HepG2 (cell line): ENCODE results near the gene GPC3. TPM values are rescaled to one million over a fixed set of nuclear protein-coding genes. Genes with fewer than 3 reads are reported as not detected.

ENCODE experiments used
- ARID4A ChIP-seq: sonication (generic); formaldehyde crosslinking; IDR thresholded peaks from 2 replicates; pipeline ENCODE4 v1.5.0; 2020; ENCODE audit warnings: mild to moderate bottlenecking, missing genetic modification reagents, borderline replicate concordance
- BRF2 ChIP-seq: sonication (generic); formaldehyde crosslinking; IDR thresholded peaks from 2 replicates; pipeline ENCODE4 v1.8.1; 2022; ENCODE audit warnings: mild to moderate bottlenecking, missing genetic modification reagents
- HNRNPH1 ChIP-seq: fragments of 200-400 bp; formaldehyde crosslinking; optimal IDR thresholded peaks from 2 replicates; pipeline ENCODE3; 2017; ENCODE audit warnings: mild to moderate bottlenecking, low read depth, low read length
- MIER2 ChIP-seq: IDR thresholded peaks from 2 replicates; pipeline ENCODE4 v1.6.1; 2016; ENCODE audit warnings: missing biosample characterization, missing genetic modification reagents
- MTA3 ChIP-seq: sonication (generic); formaldehyde crosslinking; IDR thresholded peaks from 2 replicates; pipeline ENCODE4 v1.4.0; 2020; ENCODE audit warnings: missing genetic modification reagents
- MYNN ChIP-seq: sonication (generic); formaldehyde crosslinking; IDR thresholded peaks from 2 replicates; pipeline ENCODE4 v1.4.0; 2020; ENCODE audit warnings: mild to moderate bottlenecking, low read depth, missing genetic modification reagents
- RFXANK ChIP-seq: IDR thresholded peaks from 2 replicates; pipeline ENCODE4 v1.6.1; 2016
- SAP130 ChIP-seq: IDR thresholded peaks from 2 replicates; pipeline ENCODE4 v1.6.1; 2016; ENCODE audit warnings: low read depth
- SP5 ChIP-seq: IDR thresholded peaks from 2 replicates; pipeline ENCODE4 v1.6.1; 2016; ENCODE audit warnings: low read depth, borderline replicate concordance
- THAP8 ChIP-seq: sonication (generic); formaldehyde crosslinking; IDR thresholded peaks from 2 replicates; pipeline ENCODE4 v1.5.1; 2020; ENCODE audit warnings: missing genetic modification reagents, mild to moderate bottlenecking, borderline replicate concordance
- YEATS2 ChIP-seq: sonication (generic); formaldehyde crosslinking; IDR thresholded peaks from 2 replicates; pipeline ENCODE4 v1.4.0; 2020; ENCODE audit warnings: missing genetic modification reagents, borderline replicate concordance
- ZBED4 ChIP-seq: sonication (generic); formaldehyde crosslinking; IDR thresholded peaks from 2 replicates; pipeline ENCODE4 v1.4.0; 2020; ENCODE audit warnings: missing genetic modification reagents, borderline replicate concordance
- ZFP82 ChIP-seq: sonication (generic); formaldehyde crosslinking; IDR thresholded peaks from 2 replicates; pipeline ENCODE4 v1.5.1; 2020; ENCODE audit warnings: mild to moderate bottlenecking, missing genetic modification reagents, borderline replicate concordance
- ZMAT3 ChIP-seq: sonication (generic); formaldehyde crosslinking; conservative IDR thresholded peaks from 2 replicates; pipeline ENCODE4 v1.7.0; 2021; ENCODE audit warnings: missing genetic modification reagents
- ZNF17 ChIP-seq: sonication (generic); formaldehyde crosslinking; IDR thresholded peaks from 2 replicates; pipeline ENCODE4 v1.5.0; 2020; ENCODE audit warnings: mild to moderate bottlenecking, missing genetic modification reagents
- ZNF30 ChIP-seq: sonication (generic); formaldehyde crosslinking; IDR thresholded peaks from 2 replicates; pipeline ENCODE4 v1.5.0; 2020; ENCODE audit warnings: mild to moderate bottlenecking, missing genetic modification reagents
- ZNF383 ChIP-seq: sonication (generic); formaldehyde crosslinking; IDR thresholded peaks from 2 replicates; pipeline ENCODE4 v1.4.0; 2020; ENCODE audit warnings: missing genetic modification reagents, mild to moderate bottlenecking, borderline replicate concordance
- ZNF530 ChIP-seq: sonication (generic); formaldehyde crosslinking; IDR thresholded peaks from 2 replicates; pipeline ENCODE4 v1.5.0; 2020; ENCODE audit warnings: low read depth, mild to moderate bottlenecking, missing genetic modification reagents
- ZNF790 ChIP-seq: sonication (generic); formaldehyde crosslinking; IDR thresholded peaks from 2 replicates; pipeline ENCODE4 v1.8.0; 2022; ENCODE audit warnings: missing genetic modification reagents, mild to moderate bottlenecking, borderline replicate concordance
- ZNF878 ChIP-seq: sonication (generic); formaldehyde crosslinking; IDR thresholded peaks from 2 replicates; pipeline ENCODE4 v1.8.1; 2023; ENCODE audit warnings: mild to moderate bottlenecking, missing genetic modification reagents, moderate library complexity
- polyA plus RNA-seq, 8 experiments: library from polyadenylated mRNA; depleted of rRNA in 3 of 8; stranded (reverse) in 7 of 8; unstranded in 1 of 8; fragments of >200 nt; fragmentation: Illumina TruSeq in 4 of 8; extraction: Trizol in 4 of 8; gene quantifications; 2 replicates each; pipeline versions ENCODE4 v1.2.1 to v1.2.3, GENCODE V29; 2011 to 2016; ENCODE audit warnings: low read depth in 4 of 8, missing spikeins in 1 of 8, mixed read lengths in 1 of 8; ENCODE audit not compliant: insufficient read depth in 1 of 8
- total RNA-seq, 5 experiments: library from RNA; depleted of rRNA; stranded (reverse); fragments of >200 nt; fragmentation: Illumina TruSeq; extraction: Trizol; gene quantifications; 2 replicates each; pipeline ENCODE4 v1.2.3, GENCODE V29; 2016; ENCODE audit warnings: low read depth in 1 of 5

The GPC3 gene
- total and polyA plus RNA-seq, 2 of the 13 experiments (the other 11 are each of a cell fraction or from before 2014, with no cell fraction given): 1,799 to 3,263 TPM

GRCh38 chrX:133985164-133985966, at the start of gene GPC3 (continued):
- TF ChIP-seq ZBED4 (CRISPR knock-in tag): no peak
- TF ChIP-seq RFXANK (CRISPR knock-in tag): no peak
- no peak for TF ChIP-seq HNRNPH1
- peak; percentile 68; the same call in 1 of the 2 replicates for TF ChIP-seq ZNF790 (CRISPR knock-in tag)
- TF ChIP-seq SAP130 (CRISPR knock-in tag): peak; percentile 51; the same call in 1 of the 2 replicates
- no peak for TF ChIP-seq ZNF17 (CRISPR knock-in tag)
- TF ChIP-seq ARID4A: peak; percentile 60; the same call in 1 of the 2 replicates
- no peak for TF ChIP-seq SP5 (CRISPR knock-in tag)
- TF ChIP-seq MIER2 (CRISPR knock-in tag): no peak
- no peak for TF ChIP-seq ZNF530
- no peak for TF ChIP-seq ZNF878 (CRISPR knock-in tag)
- TF ChIP-seq ZNF30: 0 out of 2 replicates have a peak, but pooled peaks have one; percentile 56
- TF ChIP-seq MTA3 (CRISPR knock-in tag): no peak
- TF ChIP-seq THAP8 (CRISPR knock-in tag): no peak
- 0 out of 2 replicates have a peak, but pooled peaks have one; percentile 51 for TF ChIP-seq BRF2 (CRISPR knock-in tag)
- TF ChIP-seq ZMAT3: 0 out of 2 replicates have a peak, but pooled peaks have one; percentile 22
- TF ChIP-seq YEATS2 (CRISPR knock-in tag): no peak
- TF ChIP-seq ZNF383 (CRISPR knock-in tag): no peak
- 0 out of 2 replicates have a peak, but pooled peaks have one; percentile 64 for TF ChIP-seq ZFP82
- TF ChIP-seq MYNN: no peak
